NB4 (cell line): ENCODE measurements around the gene AKT1S1.

Experiments used
- DNase-seq: peaks from one replicate; pipeline ENCODE4 v3.0.0; 2010; ENCODE audit warnings: low read depth
- H3K4me3 ChIP-seq: one replicate; pipeline ENCODE4 v1.5.1; 2011; ENCODE audit warnings: mild to moderate bottlenecking, low read depth, low read length, moderate library complexity
- CTCF ChIP-seq: IDR thresholded peaks from one replicate; pipeline ENCODE4 v1.5.1; 2012; ENCODE audit warnings: low read depth, low read length
- MAX ChIP-seq: IDR thresholded peaks from 2 replicates; pipeline ENCODE4 v1.6.1; 2011; ENCODE audit warnings: low read depth, low read length
- MYC ChIP-seq: IDR thresholded peaks from 2 replicates; pipeline ENCODE4 v1.6.1; 2011; ENCODE audit warnings: low read depth, low read length
- POLR2A ChIP-seq: IDR thresholded peaks from 2 replicates; pipeline ENCODE4 v1.6.1; 2011; ENCODE audit warnings: mild to moderate bottlenecking; ENCODE audit not compliant: insufficient read length; ENCODE audit errors: extremely low read depth

AKT1S1 gene

GRCh38 chr19:49915271-49915670 is 38.1 kb upstream of the AKT1S1 start:
- TF ChIP-seq MYC (no peak), CTCF (peak; percentile 16)
- no peak overlapping the region for H3K4me3 ChIP-seq
- no peak for DNase-seq

GRCh38 chr19:49913720-49914119 is 36.6 kb upstream of the AKT1S1 start:
- TF ChIP-seq CTCF (no peak), POLR2A (no peak), MAX (no peak), MYC (no peak)
- no peak for DNase-seq

DNA sequence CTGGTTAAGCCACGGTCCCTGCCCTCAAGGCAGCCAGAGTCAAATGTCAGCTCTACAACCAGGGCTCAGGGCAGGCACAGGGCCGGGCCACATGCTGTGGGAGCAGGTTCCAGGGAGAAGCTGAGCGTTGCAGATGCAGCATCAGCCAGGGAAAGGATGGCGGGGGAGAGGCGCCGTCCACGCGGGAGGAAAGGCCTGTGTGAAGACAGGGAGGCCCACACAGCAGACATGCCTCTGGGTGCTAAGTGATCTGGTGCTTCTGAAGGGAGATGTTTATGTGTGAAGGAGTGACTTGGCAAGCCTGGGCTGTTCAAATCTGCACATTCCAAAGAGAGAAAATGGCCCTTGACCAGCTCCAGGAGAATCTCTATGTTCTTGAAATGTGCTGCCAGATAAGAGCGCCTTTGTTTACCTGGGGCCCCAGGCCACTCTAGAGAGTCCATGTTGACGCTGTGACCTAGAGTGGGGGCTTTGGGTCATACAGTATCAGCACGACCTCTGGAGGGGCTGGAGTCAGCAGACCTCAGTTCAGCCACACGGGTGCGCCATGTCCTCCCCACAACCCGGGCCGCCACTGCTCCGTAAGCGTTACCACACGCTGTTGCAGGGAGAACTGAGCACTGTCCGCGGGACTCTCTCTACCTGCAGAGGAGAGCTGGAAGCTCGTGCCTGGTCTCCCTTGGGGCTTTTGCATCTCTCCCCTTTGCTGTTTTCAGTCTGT is 36.0 kb upstream of the AKT1S1 start:
- H3K4me3 ChIP-seq, result no peak overlapping the region
- no peak for DNase-seq
- no peak for TF ChIP-seq MAX
- no peak for TF ChIP-seq MYC
- no peak for TF ChIP-seq POLR2A
- no peak for TF ChIP-seq CTCF

More at GRCh38 chr19:49913720-49914119, 36.6 kb upstream of the AKT1S1 start:
- no peak overlapping the region for H3K4me3 ChIP-seq

- TF ChIP-seq CTCF (no peak), MAX (no peak), POLR2A (no peak), MYC (no peak)
- H3K4me3 ChIP-seq, result no peak overlapping the region
- peak; percentile 42 for DNase-seq
Measured at GRCh38 chr19:49911381-49912145, 34.4 kb upstream of the AKT1S1 start.

- no peak for DNase-seq
Measured at GRCh38 chr19:49910179-49910578, 33.0 kb upstream of the AKT1S1 start.

More at GRCh38 chr19:49910179-49910578, 33.0 kb upstream of the AKT1S1 start:
- TF ChIP-seq CTCF (no peak), MAX (no peak), POLR2A (no peak), MYC (no peak)
- no peak overlapping the region for H3K4me3 ChIP-seq
